ENCODE measurements around the gene SPEF2. TPM values are rescaled to one million over a fixed set of nuclear protein-coding genes. Genes with fewer than 3 reads are reported as not detected.

SPEF2 gene
- total RNA-seq, 2 donors from 2014 or later: 1.9 to 16.2 TPM

DNA sequence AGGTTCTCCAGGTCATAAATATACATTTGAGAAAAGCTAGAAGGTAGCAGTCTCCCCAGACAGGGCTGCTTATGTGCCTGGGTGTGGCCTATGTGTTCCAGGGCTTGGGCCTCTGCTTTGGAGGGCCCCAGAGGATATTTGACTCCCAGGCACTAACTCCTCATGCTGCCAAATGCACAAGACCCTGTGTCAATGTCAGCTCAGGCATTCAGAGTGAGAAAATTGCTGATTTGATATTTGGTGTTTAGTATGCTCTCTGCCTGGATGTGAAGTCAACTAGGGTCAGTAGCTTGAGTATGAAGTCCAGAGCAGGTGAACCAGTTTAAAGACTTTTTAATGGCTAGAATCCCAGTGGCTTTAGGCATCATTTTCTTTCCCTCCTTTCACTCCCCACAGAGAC lies 181.5 kb downstream of the SPEF2 start:
- DNase-seq (ENCODE audit: low spot score) (no peak), ATAC-seq (ENCODE audit: insufficient number of reproducible peaks, low FRiP score, low read depth) (no peak)
- Histone ChIP-seq H3K27ac (no peak overlapping the region), H3K4me3 (no peak overlapping the region), H3K9me3 (no peaks in the 10 kb centered on the region), H3K27me3 (replicated peaks; ENCODE audit: insufficient read depth) (no peaks in the 10 kb centered on the region), H3K4me1 (ENCODE audit: control insufficient read depth in 1 of 2, low read depth in 2 of 2) (no peaks in the 10 kb centered on the region), H3K36me3 (no peaks in the 10 kb centered on the region)
- TF ChIP-seq, protein P1, sequence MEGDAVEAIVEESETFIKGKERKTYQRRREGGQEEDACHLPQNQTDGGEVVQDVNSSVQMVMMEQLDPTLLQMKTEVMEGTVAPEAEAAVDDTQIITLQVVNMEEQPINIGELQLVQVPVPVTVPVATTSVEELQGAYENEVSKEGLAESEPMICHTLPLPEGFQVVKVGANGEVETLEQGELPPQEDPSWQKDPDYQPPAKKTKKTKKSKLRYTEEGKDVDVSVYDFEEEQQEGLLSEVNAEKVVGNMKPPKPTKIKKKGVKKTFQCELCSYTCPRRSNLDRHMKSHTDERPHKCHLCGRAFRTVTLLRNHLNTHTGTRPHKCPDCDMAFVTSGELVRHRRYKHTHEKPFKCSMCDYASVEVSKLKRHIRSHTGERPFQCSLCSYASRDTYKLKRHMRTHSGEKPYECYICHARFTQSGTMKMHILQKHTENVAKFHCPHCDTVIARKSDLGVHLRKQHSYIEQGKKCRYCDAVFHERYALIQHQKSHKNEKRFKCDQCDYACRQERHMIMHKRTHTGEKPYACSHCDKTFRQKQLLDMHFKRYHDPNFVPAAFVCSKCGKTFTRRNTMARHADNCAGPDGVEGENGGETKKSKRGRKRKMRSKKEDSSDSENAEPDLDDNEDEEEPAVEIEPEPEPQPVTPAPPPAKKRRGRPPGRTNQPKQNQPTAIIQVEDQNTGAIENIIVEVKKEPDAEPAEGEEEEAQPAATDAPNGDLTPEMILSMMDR (IDR thresholded peaks at IDR 0.05): no peak

DNA sequence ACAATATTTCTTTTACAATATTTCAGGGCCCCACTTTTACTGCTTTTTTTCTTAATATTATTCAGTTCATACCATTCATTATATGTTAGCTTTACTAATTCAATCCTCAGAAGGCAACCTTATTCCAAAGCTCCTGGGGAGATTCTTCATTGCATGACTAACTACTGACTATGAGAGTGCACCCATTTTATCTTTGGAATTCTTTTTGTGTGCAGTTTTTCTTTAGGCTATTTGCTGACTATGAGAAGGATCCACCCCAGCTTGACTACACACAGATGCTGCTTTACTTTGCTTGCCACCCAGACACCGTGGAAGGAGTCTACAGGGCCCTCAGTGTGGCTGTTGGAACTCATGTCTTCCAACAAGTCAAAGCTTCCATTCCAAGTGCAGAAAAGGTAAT lies 182.1 kb downstream of the SPEF2 start:
- no peaks in the 10 kb centered on the region for H3K27me3 ChIP-seq (replicated peaks; ENCODE audit: insufficient read depth)
- ATAC-seq (ENCODE audit: insufficient number of reproducible peaks, low FRiP score, low read depth) (no peak), DNase-seq (ENCODE audit: low spot score) (no peak)
- no peak overlapping the region for H3K4me3 ChIP-seq
- H3K27ac ChIP-seq: no peak overlapping the region
- TF ChIP-seq, protein P1 (IDR thresholded peaks at IDR 0.05): no peak
- H3K4me1 ChIP-seq (ENCODE audit: control insufficient read depth in 1 of 2, low read depth in 2 of 2): no peaks in the 10 kb centered on the region
- no peaks in the 10 kb centered on the region for H3K9me3 ChIP-seq
- no peaks in the 10 kb centered on the region for H3K36me3 ChIP-seq

DNA sequence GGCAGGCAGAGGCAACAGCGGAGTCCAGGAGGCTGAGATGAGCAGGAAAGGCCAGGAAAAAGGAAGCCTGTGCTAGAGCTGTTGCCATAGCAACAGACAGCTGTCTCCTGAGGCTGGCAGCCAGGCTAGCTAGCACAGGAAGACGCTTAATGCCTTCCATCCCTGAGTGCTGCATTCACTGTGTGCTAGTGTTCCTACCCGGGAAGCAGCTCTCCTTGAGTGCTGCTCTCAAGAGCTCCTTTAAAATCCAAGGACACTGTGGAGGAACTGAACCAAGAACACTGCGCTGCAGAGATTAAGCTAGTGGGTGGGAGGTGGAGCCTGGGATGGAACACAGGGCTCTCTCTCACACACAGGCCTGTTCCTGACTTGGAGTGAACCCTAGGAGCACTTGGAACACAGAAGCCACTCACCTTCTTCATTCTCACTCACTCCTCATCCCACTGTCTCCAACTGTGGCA lies 185.6 kb downstream of the SPEF2 start:
- ATAC-seq (ENCODE audit: insufficient number of reproducible peaks, low FRiP score, low read depth) (no peak), DNase-seq (ENCODE audit: low spot score) (no peak)
- no peak overlapping the region for H3K27ac ChIP-seq
- H3K9me3 ChIP-seq: no peaks in the 10 kb centered on the region
- no peaks in the 10 kb centered on the region for H3K4me1 ChIP-seq (ENCODE audit: control insufficient read depth in 1 of 2, low read depth in 2 of 2)
- H3K36me3 ChIP-seq: no peaks in the 10 kb centered on the region
- TF ChIP-seq, protein P1 (IDR thresholded peaks at IDR 0.05): no peak
- H3K27me3 ChIP-seq (replicated peaks; ENCODE audit: insufficient read depth): no peaks in the 10 kb centered on the region
- no peak overlapping the region for H3K4me3 ChIP-seq

DNA sequence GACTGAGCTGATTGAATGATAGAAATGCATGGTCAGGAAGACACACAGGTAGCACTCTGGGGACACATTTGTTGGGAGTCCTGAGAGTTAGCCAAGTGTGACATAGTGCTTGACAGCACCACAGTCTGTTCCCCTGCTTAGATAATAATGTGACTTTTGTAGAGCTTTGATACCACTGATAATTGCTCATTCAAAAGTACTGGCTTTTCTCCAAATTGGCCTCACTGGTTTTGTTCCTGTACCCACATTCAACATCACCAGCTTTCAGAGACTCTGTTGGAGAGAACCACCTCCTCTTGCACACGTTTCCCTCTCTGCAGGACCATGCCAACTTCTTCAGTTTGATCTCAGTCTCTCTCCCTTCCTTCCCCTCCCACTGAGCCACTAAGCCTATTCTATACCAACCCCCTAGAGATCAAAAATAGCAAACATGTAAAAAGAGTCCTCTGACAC lies 186.6 kb downstream of the SPEF2 start:
- Histone ChIP-seq H3K4me3 (no peak overlapping the region), H3K4me1 (ENCODE audit: control insufficient read depth in 1 of 2, low read depth in 2 of 2) (no peaks in the 10 kb centered on the region), H3K36me3 (no peaks in the 10 kb centered on the region), H3K9me3 (no peaks in the 10 kb centered on the region), H3K27me3 (replicated peaks; ENCODE audit: insufficient read depth) (no peaks in the 10 kb centered on the region), H3K27ac (no peak overlapping the region)
- ATAC-seq (ENCODE audit: insufficient number of reproducible peaks, low FRiP score, low read depth) (no peak), DNase-seq (ENCODE audit: low spot score) (no peak)
- TF ChIP-seq, protein P1 (IDR thresholded peaks at IDR 0.05): no peak

DNA sequence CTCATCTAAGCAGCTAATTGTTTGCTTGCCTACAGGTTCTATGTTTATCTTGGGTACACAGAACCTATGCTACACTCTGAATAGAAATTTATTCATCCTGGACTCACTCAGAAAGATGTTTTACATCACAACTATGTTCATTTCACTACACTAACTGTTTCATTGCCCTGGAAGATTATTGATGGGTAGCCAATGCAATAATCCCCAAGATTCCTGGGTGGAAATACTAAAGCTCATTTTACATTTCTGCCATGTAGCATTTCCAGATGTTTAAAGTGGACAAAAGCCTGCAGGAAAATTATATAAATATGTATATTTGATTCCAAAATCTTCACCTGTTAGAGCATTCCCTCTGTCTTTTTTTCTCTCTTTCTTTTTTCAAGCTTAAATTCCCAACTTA lies 187.2 kb downstream of the SPEF2 start:
- Histone ChIP-seq H3K27ac (no peak overlapping the region), H3K36me3 (no peaks in the 10 kb centered on the region), H3K9me3 (no peaks in the 10 kb centered on the region), H3K4me3 (no peak overlapping the region), H3K27me3 (replicated peaks; ENCODE audit: insufficient read depth) (no peaks in the 10 kb centered on the region), H3K4me1 (ENCODE audit: control insufficient read depth in 1 of 2, low read depth in 2 of 2) (no peaks in the 10 kb centered on the region)
- no peak for ATAC-seq (ENCODE audit: insufficient number of reproducible peaks, low FRiP score, low read depth)
- TF ChIP-seq, protein P1 (IDR thresholded peaks at IDR 0.05): no peak
- no peak for DNase-seq (ENCODE audit: low spot score)

Measured in thoracic aorta (tissue), 2 donors.